ENCODE data around the gene OPN3.

Gene OPN3

DNA sequence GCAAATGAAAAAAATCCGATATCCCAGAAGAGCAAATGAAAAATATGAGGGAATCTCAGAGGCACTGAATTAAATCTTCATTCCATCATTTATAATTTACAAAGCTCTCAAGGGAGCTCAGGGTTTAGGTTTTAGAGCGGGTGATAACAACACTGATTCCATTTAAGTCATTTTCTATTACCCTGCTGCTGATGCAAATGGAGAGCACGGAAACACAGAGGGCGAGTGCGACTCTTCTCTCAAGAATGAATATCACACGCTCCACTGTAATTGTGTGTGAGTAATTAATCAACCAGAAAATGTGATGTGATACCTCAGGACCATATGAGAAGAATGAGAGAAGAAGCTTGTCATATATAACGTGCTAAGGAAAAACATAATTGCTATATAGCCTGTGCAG, 22.7 kb downstream of the OPN3 start:
- no peak for DNase-seq (ENCODE audit: low spot score)

- DNase-seq (ENCODE audit: low spot score), result no peak
These were observed 24.9 kb downstream of the OPN3 start for GRCh38 chr1:241615043-241615974.

GRCh38 chr1:241614572-241614971, 25.6 kb downstream of the OPN3 start:
- DNase-seq (ENCODE audit: low spot score), result no peak

DNA sequence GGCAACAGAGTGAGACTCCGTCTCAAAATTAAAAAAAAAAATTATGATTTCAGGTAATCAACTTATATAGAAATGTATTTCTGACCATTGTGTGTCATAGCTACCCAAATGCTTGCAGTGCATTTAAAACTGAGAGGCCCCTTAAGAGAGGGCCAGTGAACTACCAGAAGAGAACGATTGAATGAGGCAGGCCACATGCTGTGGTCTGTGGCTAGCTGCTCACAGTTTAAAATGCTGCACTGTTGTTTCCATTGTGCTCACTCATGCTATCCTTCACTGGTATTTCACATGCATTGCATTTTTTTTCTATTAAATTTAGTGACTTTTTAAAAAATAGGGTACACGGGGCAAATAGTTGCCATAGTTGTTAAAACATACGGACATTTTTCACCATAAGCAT, 26.0 kb downstream of the OPN3 start:
- no peak for DNase-seq (ENCODE audit: low spot score)

DNA sequence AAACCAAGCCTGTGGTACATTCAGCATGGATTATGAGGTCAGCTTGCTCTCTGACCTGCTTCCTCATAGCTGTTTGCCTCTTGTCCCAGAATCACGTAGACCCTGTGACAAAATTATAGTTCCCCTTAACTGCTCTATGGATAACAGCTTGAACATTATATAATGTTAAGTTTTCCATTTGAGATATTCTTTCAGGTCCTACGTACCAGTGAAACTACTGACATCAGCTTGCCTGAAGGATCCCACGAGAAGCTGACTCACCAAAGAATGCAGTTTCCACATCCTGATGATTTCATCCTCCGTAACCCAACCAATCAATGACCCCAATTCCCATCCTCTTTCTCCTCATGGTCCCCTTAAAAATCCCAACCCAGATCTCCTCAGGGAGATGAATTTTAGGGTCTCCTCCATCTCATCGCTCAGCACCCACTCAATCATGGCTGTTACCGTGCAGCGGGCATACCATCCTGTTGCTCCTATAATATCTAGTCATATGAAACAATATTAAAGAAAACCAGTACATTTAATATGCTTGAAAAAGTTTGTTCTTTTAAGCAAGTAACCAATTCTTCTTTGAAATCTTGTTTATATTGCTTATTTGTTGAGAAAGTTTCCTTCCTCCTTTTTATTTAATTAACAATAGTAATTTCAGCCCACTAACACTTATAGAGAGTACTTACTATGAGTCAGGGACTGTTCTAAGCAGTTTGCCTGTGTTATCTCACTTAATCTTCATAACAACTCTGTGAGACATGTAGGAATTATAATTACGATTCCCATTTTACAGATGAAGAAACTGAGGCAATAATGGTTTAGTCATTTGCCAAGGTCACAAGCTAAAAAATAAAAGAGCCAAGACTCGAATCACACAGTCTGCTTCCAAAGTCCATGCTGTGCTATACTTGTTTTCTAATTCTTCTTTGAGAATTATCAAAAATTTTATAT, 27.4 kb downstream of the OPN3 start:
- DNase-seq (ENCODE audit: low spot score), result peak; percentile 22

DNA sequence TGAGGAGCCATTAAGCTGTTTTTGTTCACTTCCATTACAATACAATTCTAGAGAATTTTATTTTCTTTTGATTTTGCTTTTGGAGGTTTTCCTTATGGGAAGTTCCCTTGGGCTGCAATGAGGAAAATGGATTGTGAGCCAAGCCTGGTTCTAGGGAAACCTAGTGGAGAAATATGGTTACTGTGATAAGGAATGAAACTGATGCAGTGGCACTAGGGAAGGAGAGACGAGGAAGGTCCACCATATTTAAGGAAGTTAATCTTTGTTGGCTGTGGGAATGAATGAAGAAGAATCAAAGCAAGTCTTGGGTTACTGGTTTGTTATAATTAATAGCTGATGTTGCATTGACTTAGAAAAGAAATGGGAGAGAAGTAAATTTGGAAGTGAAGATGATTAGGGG, 28.4 kb downstream of the OPN3 start:
- no peak for DNase-seq (ENCODE audit: low spot score)

DNA sequence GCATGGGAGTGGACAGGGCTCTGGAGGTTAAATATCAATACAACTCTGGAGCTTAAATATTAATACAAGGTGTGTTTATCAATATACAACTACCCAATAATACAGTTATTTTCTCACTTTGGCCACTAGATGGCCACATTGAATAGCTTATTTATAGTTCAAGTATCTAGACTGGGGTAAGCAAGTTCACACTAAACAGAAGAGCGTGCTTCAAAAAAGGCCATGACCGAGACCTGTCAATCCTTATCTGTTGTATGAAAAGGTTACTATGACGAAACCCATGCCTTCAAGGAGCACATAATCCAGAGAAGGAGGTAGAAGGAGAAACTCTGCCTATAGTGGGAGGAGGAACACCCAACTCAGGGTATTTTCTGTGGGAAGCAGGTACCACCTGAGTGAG, 29.1 kb downstream of the OPN3 start:
- DNase-seq (ENCODE audit: low spot score), result peak; percentile 56

DNA sequence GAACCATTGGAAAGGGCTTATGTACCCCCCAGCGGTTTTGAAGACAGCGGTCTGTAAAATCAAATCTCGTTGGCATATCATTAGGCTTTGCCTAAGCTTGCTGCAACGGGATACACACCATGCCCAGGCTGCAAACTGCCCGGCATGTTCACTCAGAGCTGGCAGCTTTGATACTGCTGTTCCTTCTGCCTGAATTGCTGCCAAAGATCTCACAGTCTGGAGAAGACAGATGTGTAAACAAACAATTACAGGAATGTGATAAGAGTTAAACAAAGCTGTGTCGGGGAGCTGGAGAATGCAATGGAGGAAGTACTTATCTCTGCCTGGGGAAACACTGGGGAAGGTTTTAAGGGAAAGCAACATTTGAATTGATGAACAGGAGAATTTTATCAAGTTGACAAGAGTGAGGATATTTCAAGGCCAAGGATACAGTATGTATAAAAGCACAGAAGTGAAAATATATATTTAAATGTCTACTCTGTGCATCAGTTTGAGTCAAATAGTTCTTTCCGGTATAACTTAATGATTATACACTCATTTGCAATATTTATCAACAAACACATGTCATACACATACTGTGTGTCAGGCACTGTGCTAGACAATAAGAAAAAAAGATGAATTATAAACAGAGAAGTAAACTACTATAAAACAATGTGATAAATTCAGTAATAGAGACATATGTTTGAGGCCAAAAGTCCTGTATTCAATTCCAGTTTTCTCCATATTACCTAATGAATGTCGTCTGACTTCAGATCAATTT, 29.9 kb downstream of the OPN3 start:
- no peak for DNase-seq (ENCODE audit: low spot score)

DNA sequence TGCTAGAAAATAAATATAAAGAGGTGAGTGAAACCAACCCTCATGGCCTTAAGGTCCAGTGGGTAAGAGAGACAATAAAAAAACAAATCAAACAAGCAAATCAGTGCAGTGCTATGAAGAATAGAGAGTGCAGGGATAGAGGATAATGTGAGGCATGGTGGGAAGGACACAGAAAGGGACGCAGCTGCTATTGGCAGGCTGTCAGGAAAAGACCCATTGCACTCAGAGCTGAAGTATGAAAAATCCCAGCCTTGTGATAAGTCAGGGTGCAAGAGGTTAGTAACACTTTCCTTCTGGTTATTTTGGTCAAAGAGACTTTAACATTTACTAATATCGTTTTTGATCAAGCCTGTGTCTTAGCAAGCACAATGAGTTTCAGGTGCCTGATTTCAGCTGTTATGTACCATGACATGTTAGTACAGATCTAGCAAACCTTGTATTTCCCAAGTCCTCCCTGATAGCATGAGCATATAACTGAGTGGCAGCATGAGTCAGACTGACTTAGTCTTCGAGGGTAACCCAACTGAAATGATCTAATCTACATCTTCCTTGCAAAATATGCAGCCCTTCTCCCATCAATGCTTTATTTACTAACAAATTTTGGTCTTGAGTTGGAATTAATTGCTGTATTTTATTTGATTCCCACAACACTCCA, 31.7 kb downstream of the OPN3 start:
- no peak for DNase-seq (ENCODE audit: low spot score)

DNA sequence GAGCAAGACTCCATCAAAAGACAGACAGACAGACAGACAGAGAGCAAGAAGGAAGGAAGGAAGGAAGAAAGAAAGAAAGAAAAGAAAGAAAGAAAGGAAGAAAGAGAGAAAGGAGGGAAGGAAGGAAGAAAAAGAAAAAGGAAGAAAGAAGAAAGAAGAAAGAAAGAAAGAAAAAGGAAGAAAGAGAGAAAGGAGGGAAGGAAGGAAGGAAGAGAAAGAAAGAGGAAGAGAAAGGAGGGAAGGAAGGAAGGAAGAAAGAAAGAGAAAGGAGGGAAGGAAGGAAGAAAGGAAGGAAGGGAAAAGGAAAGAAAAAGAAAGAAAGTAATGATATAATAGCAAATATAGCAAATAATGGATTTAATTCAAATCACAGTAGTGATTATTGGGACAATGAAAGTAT, 32.7 kb downstream of the OPN3 start:
- DNase-seq (ENCODE audit: low spot score), result no peak

GRCh38 chr1:241606544-241606943, 33.6 kb downstream of the OPN3 start:
- DNase-seq (ENCODE audit: low spot score), result no peak

DNA sequence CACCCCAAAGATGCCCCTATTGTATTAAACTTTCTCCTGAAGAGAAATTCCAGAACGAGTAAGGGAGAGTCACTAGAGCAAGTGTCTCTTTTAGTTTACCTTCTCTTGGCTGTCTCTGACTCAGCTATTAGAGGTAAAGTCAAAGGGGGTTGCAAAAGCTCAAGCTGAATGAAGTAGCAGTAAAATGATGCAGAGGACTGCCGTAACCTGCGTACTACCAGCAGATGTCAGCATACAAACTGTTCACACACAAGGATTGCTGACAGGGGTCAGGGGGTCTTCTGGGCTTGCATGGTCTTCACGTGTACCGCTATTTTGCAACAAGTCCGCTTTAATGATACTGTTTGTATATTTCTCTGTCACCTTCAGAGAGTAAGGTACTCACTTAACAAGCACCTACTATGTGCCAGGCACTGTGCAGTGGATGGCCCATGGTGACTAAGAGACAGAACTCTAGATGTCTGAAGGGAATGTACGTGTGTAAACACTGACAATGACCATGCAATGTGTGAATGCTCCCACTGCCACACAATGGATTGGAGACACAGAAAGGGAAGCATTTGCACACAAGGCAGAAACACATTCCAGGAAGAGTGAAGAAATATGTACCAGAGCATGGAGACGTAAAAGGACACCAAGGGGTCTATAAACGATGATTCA, 34.9 kb downstream of the OPN3 start:
- no peak for DNase-seq (ENCODE audit: low spot score)

DNA sequence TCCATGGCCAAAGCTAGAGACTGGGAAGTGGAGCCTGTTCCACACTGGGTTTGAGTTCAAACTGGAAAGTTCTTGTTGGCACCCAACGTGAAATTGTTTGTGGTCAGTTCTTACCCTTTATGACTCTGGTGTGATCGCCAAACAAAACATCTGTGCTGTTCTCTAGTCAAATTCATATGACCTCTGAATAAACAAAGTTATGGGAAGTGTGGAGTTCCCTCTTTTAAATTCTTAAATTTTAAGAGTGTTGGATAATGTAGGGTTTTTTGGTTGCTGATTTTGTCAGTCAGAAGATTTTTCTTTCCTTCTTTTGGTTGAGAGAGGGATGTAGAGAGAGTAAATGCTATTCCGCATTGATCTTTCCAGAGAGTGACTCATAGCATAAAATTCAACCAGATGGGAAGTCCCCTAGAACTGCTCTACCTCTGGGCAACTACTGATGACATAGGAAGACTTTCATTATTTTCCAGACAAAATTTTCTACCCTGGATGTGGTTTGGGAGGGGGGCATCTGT, 36.4 kb downstream of the OPN3 start:
- no peak for DNase-seq (ENCODE audit: low spot score)

GRCh38 chr1:241600496-241600901, 39.7 kb downstream of the OPN3 start:
- no peak for DNase-seq (ENCODE audit: low spot score)

GRCh38 chr1:241598249-241598648, 41.9 kb downstream of the OPN3 start:
- no peak for DNase-seq (ENCODE audit: low spot score)

DNA sequence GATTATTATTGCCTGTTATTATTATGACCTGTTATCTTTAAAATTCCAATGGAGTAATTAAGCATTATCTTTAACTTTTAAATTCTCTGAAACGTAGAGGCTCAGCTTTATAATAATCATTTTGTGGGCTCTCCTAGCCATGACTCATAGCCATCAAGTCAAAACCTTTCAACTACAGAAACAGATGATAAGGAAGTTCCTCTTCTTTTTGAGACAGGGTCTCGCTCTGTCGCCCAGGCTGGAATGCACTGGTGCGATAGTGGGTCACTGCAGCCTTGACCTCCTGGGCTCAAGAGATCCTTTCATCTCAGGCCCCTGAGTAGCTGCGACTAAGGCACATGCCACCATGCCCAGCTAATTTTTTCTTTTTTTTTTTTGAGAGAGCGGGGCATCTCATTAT, 43.5 kb downstream of the OPN3 start:
- DNase-seq (ENCODE audit: low spot score), result no peak

GRCh38 chr1:241593186-241593585, 47.0 kb downstream of the OPN3 start:
- no peak for DNase-seq (ENCODE audit: low spot score)

- no peak for DNase-seq (ENCODE audit: low spot score)
These were observed 47.8 kb downstream of the OPN3 start for GRCh38 chr1:241592273-241592958.

DNA sequence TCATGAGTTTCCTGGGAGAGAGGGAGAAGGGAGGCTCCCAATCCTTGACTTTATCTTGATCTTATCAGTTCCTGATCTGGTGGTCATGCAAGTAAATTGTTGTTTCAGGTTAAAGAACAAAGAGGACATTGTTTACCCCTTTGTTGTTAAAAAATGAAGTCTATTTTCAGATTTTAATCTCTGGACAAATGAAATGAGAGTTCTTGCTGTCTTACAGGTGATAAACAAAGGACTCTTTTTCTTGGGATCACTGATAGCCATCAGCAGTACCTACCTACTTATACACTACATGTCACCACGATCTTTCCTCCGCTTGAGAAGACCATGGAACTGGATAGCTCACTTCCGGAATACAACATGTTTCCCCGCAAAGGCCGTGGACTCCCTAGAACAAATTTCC, 48.4 kb downstream of the OPN3 start:
- DNase-seq (ENCODE audit: low spot score), result no peak

DNA sequence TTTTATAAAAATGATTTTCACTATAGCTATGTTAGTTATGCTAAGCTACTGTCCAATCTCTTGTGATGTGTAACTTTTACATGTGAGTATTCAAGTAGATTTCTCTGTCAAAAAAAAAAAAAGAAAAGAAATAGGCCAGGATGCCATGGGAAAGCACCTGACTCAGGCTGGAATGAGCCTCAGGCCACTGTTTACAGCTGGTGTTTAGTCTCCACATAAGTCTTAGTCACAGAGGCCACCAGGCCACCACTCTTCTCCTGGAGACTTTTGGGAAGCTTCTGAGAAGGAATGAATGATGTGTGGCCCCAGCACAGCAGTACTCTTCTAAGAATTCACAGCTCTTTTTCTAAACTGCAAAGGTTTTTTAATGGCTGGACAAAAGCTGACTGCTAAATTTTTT, 48.9 kb downstream of the OPN3 start:
- DNase-seq (ENCODE audit: low spot score), result no peak

Measured in putamen (tissue), 1 donor.